ENCODE results near the gene RNF14.

Gene RNF14

GRCh38 chr5:141940695-141941271 is 28.1 kb upstream of the RNF14 start:
- H3K4me3 ChIP-seq (ENCODE audit: low read depth, low read length) = no peak overlapping the region
- TF ChIP-seq CTCF (IDR thresholded peaks at IDR 0.05; ENCODE audit: borderline replicate concordance, insufficient read depth, low read depth, low read length) = no peak

DNA sequence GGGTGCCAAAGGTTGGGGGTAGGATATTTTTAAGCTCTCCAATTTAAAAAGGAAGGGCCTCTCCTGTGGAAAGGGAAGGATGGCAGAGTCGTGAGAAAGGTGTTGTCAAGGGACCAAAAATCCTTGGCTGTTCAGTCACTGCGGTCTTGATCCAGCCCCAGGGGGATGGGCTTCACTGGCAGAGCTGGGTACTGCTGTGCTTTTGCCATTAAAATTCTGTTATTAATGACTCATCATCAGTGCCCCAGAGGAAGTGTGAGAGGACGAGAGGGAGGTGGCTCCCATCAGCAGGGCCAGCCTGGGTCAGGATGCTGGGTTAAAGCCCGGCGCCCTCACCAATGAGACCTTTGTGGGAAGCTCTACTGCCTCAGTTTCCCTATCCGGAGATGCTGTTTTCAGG is 27.6 kb upstream of the RNF14 start:
- no peak for TF ChIP-seq CTCF (IDR thresholded peaks at IDR 0.05; ENCODE audit: borderline replicate concordance, insufficient read depth, low read depth, low read length)
- H3K4me3 ChIP-seq (ENCODE audit: low read depth, low read length) = no peak overlapping the region

DNA sequence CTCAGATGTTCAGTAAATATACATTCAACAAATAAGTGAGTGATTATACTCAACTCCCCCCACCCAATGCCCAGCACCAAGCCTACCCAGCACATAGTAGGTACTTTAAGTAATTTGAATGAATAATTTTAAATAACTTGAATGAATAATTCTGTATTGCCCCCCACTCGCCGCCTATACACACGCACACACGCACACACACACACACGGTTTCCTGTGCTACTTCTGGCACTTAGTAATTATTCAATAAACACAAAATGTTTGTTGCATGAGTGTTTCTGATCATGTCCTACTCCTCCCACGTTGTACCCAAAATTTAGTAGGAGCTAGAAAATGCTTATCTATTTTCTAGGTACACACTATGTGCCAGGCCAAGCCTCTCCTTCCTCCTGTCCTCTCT is 27.1 kb upstream of the RNF14 start:
- no peak overlapping the region for H3K4me3 ChIP-seq (ENCODE audit: low read depth, low read length)
- no peak for TF ChIP-seq CTCF (IDR thresholded peaks at IDR 0.05; ENCODE audit: borderline replicate concordance, insufficient read depth, low read depth, low read length)

DNA sequence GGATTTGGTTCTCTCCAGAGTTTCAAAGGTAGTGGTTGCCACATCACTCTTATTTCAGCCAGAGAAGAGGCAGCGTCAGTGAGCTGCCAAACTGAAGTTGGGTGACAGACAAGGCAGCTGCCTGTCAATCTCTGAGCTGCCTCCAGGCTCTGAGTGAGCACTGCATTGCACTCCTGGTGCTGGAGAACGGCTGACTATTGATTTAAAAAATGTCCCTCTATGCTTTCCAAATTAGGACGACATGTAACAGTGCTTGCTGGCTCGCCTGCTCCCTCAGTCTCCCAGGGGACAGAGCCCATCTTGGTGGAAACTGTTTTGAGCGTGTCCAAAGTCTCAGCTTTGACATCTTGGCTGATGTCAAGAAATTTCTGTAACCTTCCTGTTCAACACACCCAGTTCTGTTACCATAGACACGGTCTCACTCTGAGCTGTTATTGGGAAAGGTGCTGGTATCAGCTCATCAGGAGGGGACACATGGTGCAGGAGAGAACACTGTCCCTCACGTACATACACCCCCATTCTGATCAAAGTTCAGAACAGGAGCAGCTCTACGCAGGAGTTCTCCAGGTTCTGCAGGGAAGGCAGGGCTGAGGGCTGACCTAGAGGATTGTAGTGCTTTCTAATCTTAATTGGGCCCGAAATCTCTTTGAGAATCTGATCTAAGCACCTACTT is 26.6 kb upstream of the RNF14 start:
- TF ChIP-seq CTCF (IDR thresholded peaks at IDR 0.05; ENCODE audit: borderline replicate concordance, insufficient read depth, low read depth, low read length) = no peak

DNA sequence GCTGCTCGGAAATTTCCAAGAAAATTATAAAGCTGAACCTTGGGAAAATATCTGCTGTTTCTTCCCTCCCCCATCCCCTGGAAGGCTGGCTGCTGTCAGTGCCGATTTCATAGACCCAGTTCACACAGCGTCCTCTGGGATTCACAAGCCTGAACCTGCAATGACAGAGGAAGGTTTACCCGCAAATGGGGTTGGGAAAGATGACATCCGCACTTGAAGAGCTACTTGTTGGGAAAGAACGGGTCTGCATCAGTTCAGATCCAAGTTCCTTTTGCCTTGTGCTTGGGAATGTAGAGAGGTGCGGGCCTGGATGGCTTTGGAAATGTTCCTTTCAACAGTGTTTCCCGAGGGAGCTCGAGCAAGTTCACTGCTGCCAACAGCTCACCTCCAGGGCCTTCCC is 24.8 kb upstream of the RNF14 start:
- H3K4me3 ChIP-seq (ENCODE audit: low read depth, low read length) = no peak overlapping the region

More for the DNA sequence above, 26.6 kb upstream of the RNF14 start:
- H3K4me3 ChIP-seq (ENCODE audit: low read depth, low read length) = no peak overlapping the region

DNA sequence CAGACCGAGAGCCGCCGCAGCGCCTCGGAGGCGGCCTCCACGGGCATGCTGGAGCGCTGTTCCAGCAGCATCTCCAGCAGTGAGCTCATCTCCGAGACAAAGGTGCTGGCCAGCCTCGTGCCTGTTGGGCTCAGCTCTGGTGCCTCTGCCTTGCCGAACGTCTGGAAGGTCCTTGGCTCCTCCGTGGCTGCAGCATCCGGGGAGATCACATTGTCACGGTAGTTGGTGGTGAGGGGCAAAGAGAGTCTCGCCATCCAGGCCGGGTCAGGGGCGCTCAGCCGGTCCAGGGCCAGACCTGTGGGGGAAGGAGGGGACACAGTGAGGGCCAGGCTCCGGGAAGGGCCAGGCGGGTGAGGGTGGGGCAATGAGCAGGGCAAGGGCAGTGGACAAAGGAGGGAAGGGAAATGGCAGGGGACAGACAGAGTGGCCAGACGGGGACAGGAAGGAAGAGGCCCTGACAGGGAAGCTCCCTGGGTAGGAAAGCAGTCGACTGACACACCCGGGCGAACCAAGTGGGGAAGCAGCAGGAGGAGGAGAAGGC is 23.3 kb upstream of the RNF14 start:
- TF ChIP-seq CTCF (IDR thresholded peaks at IDR 0.05; ENCODE audit: borderline replicate concordance, insufficient read depth, low read depth, low read length) = no peak
- H3K4me3 ChIP-seq (ENCODE audit: low read depth, low read length) = no peak overlapping the region

More for the DNA sequence above, 24.8 kb upstream of the RNF14 start:
- TF ChIP-seq CTCF (IDR thresholded peaks at IDR 0.05; ENCODE audit: borderline replicate concordance, insufficient read depth, low read depth, low read length) = no peak

DNA sequence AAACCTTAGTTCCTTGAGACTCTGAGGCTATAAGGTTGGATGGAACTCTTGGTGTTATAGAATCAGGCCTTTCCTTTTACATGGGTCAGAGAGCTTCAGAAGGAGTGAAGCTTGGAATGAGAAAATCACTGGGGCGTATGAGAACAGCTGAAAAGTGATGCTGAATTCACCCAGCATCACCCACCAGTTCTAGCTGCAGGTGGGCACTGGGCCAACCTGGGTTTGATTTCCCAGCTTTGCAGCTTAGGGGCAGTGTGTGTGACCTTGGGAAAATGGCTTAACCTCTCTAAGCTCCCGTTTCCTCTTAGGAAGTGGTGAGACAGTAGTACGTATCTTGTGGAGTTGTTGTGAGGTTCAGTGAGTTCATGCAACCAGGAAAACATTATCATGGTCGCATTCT is 21.6 kb upstream of the RNF14 start:
- H3K4me3 ChIP-seq (ENCODE audit: low read depth, low read length) = no peak overlapping the region
- no peak for TF ChIP-seq CTCF (IDR thresholded peaks at IDR 0.05; ENCODE audit: borderline replicate concordance, insufficient read depth, low read depth, low read length)

Data from GM12875 (cell line).